Thyroid gland (tissue), 4 donors: ENCODE data around the gene H2BK1.

Experiments used
- POLR2A ChIP-seq, 2 donors: fragments of 450-650 bp; IDR thresholded peaks; one replicate each; pipeline ENCODE4 v1.6.1; 2017; ENCODE audit warnings: antibody characterized with exemption in 2 of 2, mild to moderate bottlenecking in 2 of 2, moderate library complexity in 1 of 2
- TF ChIP-seq, protein P1 (sequence below), 6 experiments: fragments of 200-600 bp in 3 of 6; fragments of 450-650 bp in 3 of 6; sonication (generic) in 3 of 6; IDR thresholded peaks; one replicate each; pipeline ENCODE4 v1.5.1; 2016 to 2019; ENCODE audit warnings: antibody characterized with exemption in 6 of 6, mild to moderate bottlenecking in 2 of 6, inconsistent platforms in 1 of 6, moderate library complexity in 1 of 6

DNA sequence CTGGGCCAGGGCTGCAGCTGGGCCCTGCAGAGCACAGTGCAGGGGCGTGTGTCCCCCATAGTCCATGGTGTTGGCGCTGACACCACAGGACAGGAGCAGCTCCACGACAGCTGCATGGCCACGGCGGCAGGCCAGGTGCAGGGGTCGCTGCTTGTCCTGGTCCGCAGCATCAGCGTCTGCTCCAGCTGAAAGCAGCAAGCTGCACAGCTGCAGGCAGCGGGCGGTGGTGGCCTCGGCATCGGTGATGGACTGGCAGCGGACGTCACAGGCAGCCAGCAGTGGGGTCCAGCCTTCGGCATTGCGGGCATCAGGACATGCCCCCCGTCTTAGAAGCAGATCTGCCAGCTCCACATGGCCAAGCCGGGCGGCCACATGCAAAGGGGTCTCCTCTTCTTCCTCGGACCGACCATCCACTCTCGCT, 29.3 kb downstream of the H2BK1 start:
- TF ChIP-seq, protein P1, sequence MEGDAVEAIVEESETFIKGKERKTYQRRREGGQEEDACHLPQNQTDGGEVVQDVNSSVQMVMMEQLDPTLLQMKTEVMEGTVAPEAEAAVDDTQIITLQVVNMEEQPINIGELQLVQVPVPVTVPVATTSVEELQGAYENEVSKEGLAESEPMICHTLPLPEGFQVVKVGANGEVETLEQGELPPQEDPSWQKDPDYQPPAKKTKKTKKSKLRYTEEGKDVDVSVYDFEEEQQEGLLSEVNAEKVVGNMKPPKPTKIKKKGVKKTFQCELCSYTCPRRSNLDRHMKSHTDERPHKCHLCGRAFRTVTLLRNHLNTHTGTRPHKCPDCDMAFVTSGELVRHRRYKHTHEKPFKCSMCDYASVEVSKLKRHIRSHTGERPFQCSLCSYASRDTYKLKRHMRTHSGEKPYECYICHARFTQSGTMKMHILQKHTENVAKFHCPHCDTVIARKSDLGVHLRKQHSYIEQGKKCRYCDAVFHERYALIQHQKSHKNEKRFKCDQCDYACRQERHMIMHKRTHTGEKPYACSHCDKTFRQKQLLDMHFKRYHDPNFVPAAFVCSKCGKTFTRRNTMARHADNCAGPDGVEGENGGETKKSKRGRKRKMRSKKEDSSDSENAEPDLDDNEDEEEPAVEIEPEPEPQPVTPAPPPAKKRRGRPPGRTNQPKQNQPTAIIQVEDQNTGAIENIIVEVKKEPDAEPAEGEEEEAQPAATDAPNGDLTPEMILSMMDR (IDR thresholded peaks at IDR 0.05) = no peak
- TF ChIP-seq POLR2A (IDR thresholded peaks at IDR 0.05) = no peak
